K562 (cell line): ENCODE results near the gene TOX2. TPM values are rescaled to one million over a fixed set of nuclear protein-coding genes. Genes with fewer than 3 reads are reported as not detected.

Experiments
- ATAC-seq: fragments of 200-7000 bp; cut with Tn5 transposase; 3 replicates; pipeline ENCODE4 v1.9.1; 2020; ENCODE audit warnings: moderate library complexity
- BruUV-seq: library from RNA; stranded (reverse); fragments of 400-500 nt; replicated peaks from 2 replicates; lab custom pipeline; 2021; lab: Mats Ljungman, UMichigan
- CTCF ChIA-PET: fragments of 300-600 bp; formaldehyde crosslinking; extraction: SDS; loops from one replicate; lab custom pipeline; 2021; ENCODE audit warnings: low intra/inter-chr PET ratio; lab: Yijun Ruan, JAX
- POLR2A ChIA-PET: fragments of 300-600, 350-650 bp; sonication (Branson Sonifier 250); formaldehyde crosslinking; extraction: SDS; loops from one replicate; lab custom pipeline; 2021; ENCODE audit warnings: antibody characterized with exemption, inconsistent platforms; lab: Yijun Ruan, JAX
- DNase-seq, 4 experiments: peaks; one replicate each; pipeline versions ENCODE4 v3.0.0 to v3.0.0-alpha.2; 2011 to 2018; ENCODE audit warnings: low spot score in 3 of 4, mixed read lengths in 3 of 4; ENCODE audit errors: extremely low read depth in 1 of 4
- FAIRE-seq: peaks from 2 replicates; lab custom pipeline; 2011; peaks lifted over from hg19 to GRCh38; lab: Jason Lieb, UNC
- H2AFZ ChIP-seq: 2 replicates; pipeline ENCODE4 v1.6.0; 2011; ENCODE audit warnings: low read depth, low read length, control low read depth, inconsistent platforms
- H3K27ac ChIP-seq: fragments of 200-600 bp; 3 replicates; pipeline ENCODE4 v1.8.0; 2011; ENCODE audit warnings: low read depth, mild to moderate bottlenecking, control low read depth, inconsistent platforms, low read length, moderate library complexity, mixed read lengths; ENCODE audit errors: extremely low read depth
- H3K27me3 ChIP-seq, 2 experiments: fragments of 300-600 bp in 1 of 2; 2 replicates in 1 of 2; 3 replicates in 1 of 2; pipeline versions ENCODE4 v1.6.0 to v1.8.0; 2011; ENCODE audit warnings: inconsistent platforms in 2 of 2, low read length in 2 of 2, mild to moderate bottlenecking in 1 of 2, mixed read lengths in 1 of 2, moderate library complexity in 1 of 2; ENCODE audit not compliant: control insufficient read depth in 2 of 2, insufficient read depth in 2 of 2
- H3K36me3 ChIP-seq: fragments of 300-600 bp; 3 replicates; pipeline ENCODE4 v1.8.0; 2011; ENCODE audit warnings: mild to moderate bottlenecking, low read length, inconsistent platforms; ENCODE audit not compliant: control insufficient read depth, insufficient read depth
- H3K4me1 ChIP-seq, 2 experiments: fragments of 200-600 bp in 1 of 2; replicated peaks in 1 of 2; 2 replicates in 1 of 2; 3 replicates in 1 of 2; pipeline versions ENCODE4 v1.5.1 to v1.8.0; 2011; ENCODE audit warnings: inconsistent platforms in 2 of 2, low read length in 2 of 2, mild to moderate bottlenecking in 1 of 2, mixed read lengths in 1 of 2, moderate library complexity in 1 of 2; ENCODE audit not compliant: control insufficient read depth in 2 of 2, insufficient read depth in 2 of 2
- H3K4me2 ChIP-seq: 2 replicates; pipeline ENCODE4 v1.6.1; 2011; ENCODE audit warnings: low read length, control low read depth, inconsistent platforms, mixed read lengths; ENCODE audit not compliant: insufficient read depth
- H3K4me3 ChIP-seq: fragments of 200-600 bp; sonication (generic), shearing (Covaris generic); 2 replicates; pipeline ENCODE4 v1.5.1; 2016; ENCODE audit warnings: control low read depth, inconsistent platforms
- H3K79me2 ChIP-seq: fragments of 200-600 bp; 3 replicates; pipeline ENCODE4 v1.8.0; 2011; ENCODE audit warnings: low read length, inconsistent platforms; ENCODE audit not compliant: control insufficient read depth, insufficient read depth
- H3K9ac ChIP-seq, 2 experiments: 2 replicates each; pipeline versions ENCODE4 v1.6.0 to v1.6.1; 2011; ENCODE audit warnings: low read depth in 2 of 2, low read length in 2 of 2, control low read depth in 1 of 2, inconsistent platforms in 1 of 2, mild to moderate bottlenecking in 1 of 2, mixed read lengths in 1 of 2; ENCODE audit not compliant: insufficient read depth in 1 of 2
- H3K9me1 ChIP-seq: one replicate; pipeline ENCODE4 v1.6.0; 2011; ENCODE audit warnings: inconsistent platforms, mild to moderate bottlenecking, low read length, moderate library complexity; ENCODE audit not compliant: control insufficient read depth, insufficient read depth
- H3K9me3 ChIP-seq: replicated peaks from 2 replicates; pipeline ENCODE4 v1.5.1; 2011; ENCODE audit warnings: low read depth, low read length, inconsistent platforms; ENCODE audit not compliant: control insufficient read depth, insufficient read depth
- H4K20me1 ChIP-seq: replicated peaks from 2 replicates; pipeline ENCODE4 v1.6.1; 2011; ENCODE audit warnings: low read length, inconsistent platforms, mixed read lengths; ENCODE audit not compliant: control insufficient read depth, insufficient read depth
- GTF2A2 ChIP-seq: IDR thresholded peaks from 2 replicates; pipeline ENCODE4 v1.6.1; 2016; ENCODE audit warnings: mild to moderate bottlenecking, missing genetic modification characterization, missing compliant biosample characterization
- MEF2D ChIP-seq: conservative IDR thresholded peaks from 2 replicates; pipeline ENCODE4 v1.6.1; 2016; ENCODE audit warnings: low read depth, missing genetic modification characterization, missing compliant biosample characterization
- MITF ChIP-seq: IDR thresholded peaks from 2 replicates; pipeline ENCODE4 v1.6.1; 2014; ENCODE audit warnings: antibody characterized with exemption
- NBN ChIP-seq: fragments of 450-650 bp; IDR thresholded peaks from 2 replicates; pipeline ENCODE4 v1.6.1; 2016; ENCODE audit warnings: low read depth, mild to moderate bottlenecking
- NRF1 ChIP-seq, 2 experiments: fragments of 450-650 bp; IDR thresholded peaks in 1 of 2; conservative IDR thresholded peaks in 1 of 2; 2 replicates each; pipeline ENCODE4 v1.6.1; 2014; ENCODE audit warnings: mild to moderate bottlenecking in 2 of 2
- SMAD4 ChIP-seq: fragments of 250-450 bp; sonication (Bioruptor Pico); conservative IDR thresholded peaks from 2 replicates; pipeline ENCODE4 v1.8.0; 2021; ENCODE audit warnings: inconsistent platforms, mild to moderate bottlenecking, moderate library complexity
- ZC3H11A ChIP-seq: IDR thresholded peaks from 2 replicates; pipeline ENCODE4 v1.6.1; 2012; ENCODE audit warnings: low read depth, low read length, improper control_type of control experiment
- ZNF75A ChIP-seq: fragments of 450-650 bp; formaldehyde crosslinking; IDR thresholded peaks from 2 replicates; pipeline ENCODE4 v1.4.0; 2020; ENCODE audit warnings: mild to moderate bottlenecking
- WGBS: fragments of 100-300 bp; shearing (Covaris generic); methylation state at CpG from one replicate; pipeline ENCODE4 v1.1.6; 2016; ENCODE audit warnings: low coverage, mixed read lengths; ENCODE audit not compliant: insufficient coverage; ENCODE audit errors: missing lambda C conversion rate; 5-methylcytosine and 5-hydroxymethylcytosine counted together
- in situ Hi-C: fragments of 300-500 bp; cut with MboI; formaldehyde crosslinking; loops from 4 replicates; pipeline ENCODE4 v1.15.0; 2018; ENCODE audit warnings: inconsistent platforms, mixed read lengths
- intact Hi-C: fragments of 100-400 bp; cut with micrococcal nuclease; formaldehyde crosslinking; loops from 2 replicates; pipeline ENCODE4 v1.14.2; 2022
- polyA plus RNA-seq, 8 experiments: library from polyadenylated mRNA; depleted of rRNA in 4 of 8; stranded (reverse) in 5 of 8; unstranded in 3 of 8; fragments of >200 nt; fragmentation: Nextera tagmentation in 2 of 8; fragmentation: Illumina TruSeq in 1 of 8; extraction: Ambion mirVana in 2 of 8; extraction: Trizol in 1 of 8; gene quantifications; 2 replicates each; pipeline versions ENCODE4 v1.2.1 to v1.2.3, GENCODE V29; 2011 to 2014; ENCODE audit warnings: inconsistent platforms in 1 of 8, missing spikeins in 1 of 8
- total RNA-seq, 7 experiments: library from RNA; depleted of rRNA in 6 of 7; stranded (reverse); fragments of >200 nt in 6 of 7; fragmentation: Illumina TruSeq in 2 of 7; extraction: Trizol in 2 of 7; gene quantifications; 2 replicates each; pipeline versions ENCODE4 v1.2.1 to v1.2.3, GENCODE V29; 2011 to 2021; ENCODE audit warnings: low replicate concordance in 1 of 7

The TOX2 gene
- total and polyA plus RNA-seq, 9 of the 15 experiments (the other 6 are each of a cell fraction or from before 2014, with no cell fraction given), result not detected

GRCh38 chr20:43982886-43983285 is 68.2 kb downstream of the TOX2 start:
- CTCF ChIA-PET, result interaction anchor here (2.3 kb wide), 1 partner anchor 98 kb away, joined by 11 read pairs; no protein-coding TSS in a partner anchor
- 5% methylated on average over 5 of the region's 5 CpGs for WGBS
- ATAC-seq (no peak), FAIRE-seq (no peak), DNase-seq (no peak)
- H3K27ac ChIP-seq, result no peak overlapping the region
- H2AFZ ChIP-seq, result no peak overlapping the region
- H3K4me1 ChIP-seq, result no peaks in the 10 kb centered on the region
- H3K9me3 ChIP-seq, result no peaks in the 10 kb centered on the region
- H3K79me2 ChIP-seq, result no peaks in the 10 kb centered on the region
- no peak overlapping the region for H3K4me2 ChIP-seq
- H3K4me3 ChIP-seq, result no peak overlapping the region
- no peak overlapping the region for H3K9ac ChIP-seq
- H3K9me1 ChIP-seq, result no peaks in the 10 kb centered on the region
- in situ Hi-C loops, result no loop called here
- TF ChIP-seq ZC3H11A, result no peak
- TF ChIP-seq ZNF75A, result no peak
- TF ChIP-seq NBN, result no peak
- TF ChIP-seq SMAD4 (CRISPR knock-in tag), result no peak
- peak; percentile 65 to 76 for TF ChIP-seq NRF1 (conservative IDR thresholded peaks at IDR 0.05 in 1 of 2, IDR thresholded peaks at IDR 0.05 in 1 of 2)
- TF ChIP-seq GTF2A2 (tag), result no peak
- no peak for TF ChIP-seq MITF
- no peak for TF ChIP-seq MEF2D
- no peaks in the 10 kb centered on the region; a peak in 1 of 5 replicates for H3K27me3 ChIP-seq
- intact Hi-C loops, result loop anchor here (1.0 kb wide), 1 partner anchor 97 kb away; no protein-coding TSS in a partner anchor
- 0 out of 2 replicates have a peak, but pooled peaks cover 7% of the 10 kb centered on the region for H4K20me1 ChIP-seq
- no TSS peak for BruUV-seq
- no peaks in the 10 kb centered on the region for H3K36me3 ChIP-seq
- POLR2A ChIA-PET, result interaction anchor here (1.3 kb wide), 1 partner anchor 36 kb away, joined by 3 read pairs; no protein-coding TSS in a partner anchor
